Epithelial cell of proximal tubule (primary cell): ENCODE data around the gene TTC27. TPM values are rescaled to one million over a fixed set of nuclear protein-coding genes. Genes with fewer than 3 reads are reported as not detected.

Source experiments
- DNase-seq: peaks from one replicate; pipeline ENCODE4 v3.0.0-alpha.2; 2011; ENCODE audit warnings: low read depth
- H3K4me3 ChIP-seq: 2 replicates; pipeline ENCODE4 v1.5.1; 2011; ENCODE audit warnings: low read depth, mild to moderate bottlenecking, low read length
- total RNA-seq: library from RNA; depleted of rRNA; stranded (reverse); fragments of >200 nt; gene quantifications from 2 replicates; pipeline ENCODE4 v1.2.3, GENCODE V29; 2015
- TF ChIP-seq, protein P1 (sequence below): conservative IDR thresholded peaks from 2 replicates; pipeline ENCODE4 v1.5.1; 2012; ENCODE audit warnings: low read depth, mild to moderate bottlenecking, low read length

TTC27 gene
- total RNA-seq, 1 donor from 2014 or later: 17.9 TPM

GRCh38 chr2:32715981-32716380 is 88.1 kb downstream of the TTC27 start:
- TF ChIP-seq, protein P1, sequence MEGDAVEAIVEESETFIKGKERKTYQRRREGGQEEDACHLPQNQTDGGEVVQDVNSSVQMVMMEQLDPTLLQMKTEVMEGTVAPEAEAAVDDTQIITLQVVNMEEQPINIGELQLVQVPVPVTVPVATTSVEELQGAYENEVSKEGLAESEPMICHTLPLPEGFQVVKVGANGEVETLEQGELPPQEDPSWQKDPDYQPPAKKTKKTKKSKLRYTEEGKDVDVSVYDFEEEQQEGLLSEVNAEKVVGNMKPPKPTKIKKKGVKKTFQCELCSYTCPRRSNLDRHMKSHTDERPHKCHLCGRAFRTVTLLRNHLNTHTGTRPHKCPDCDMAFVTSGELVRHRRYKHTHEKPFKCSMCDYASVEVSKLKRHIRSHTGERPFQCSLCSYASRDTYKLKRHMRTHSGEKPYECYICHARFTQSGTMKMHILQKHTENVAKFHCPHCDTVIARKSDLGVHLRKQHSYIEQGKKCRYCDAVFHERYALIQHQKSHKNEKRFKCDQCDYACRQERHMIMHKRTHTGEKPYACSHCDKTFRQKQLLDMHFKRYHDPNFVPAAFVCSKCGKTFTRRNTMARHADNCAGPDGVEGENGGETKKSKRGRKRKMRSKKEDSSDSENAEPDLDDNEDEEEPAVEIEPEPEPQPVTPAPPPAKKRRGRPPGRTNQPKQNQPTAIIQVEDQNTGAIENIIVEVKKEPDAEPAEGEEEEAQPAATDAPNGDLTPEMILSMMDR: no peak
- DNase-seq: no peak
- no peak overlapping the region for H3K4me3 ChIP-seq

DNA sequence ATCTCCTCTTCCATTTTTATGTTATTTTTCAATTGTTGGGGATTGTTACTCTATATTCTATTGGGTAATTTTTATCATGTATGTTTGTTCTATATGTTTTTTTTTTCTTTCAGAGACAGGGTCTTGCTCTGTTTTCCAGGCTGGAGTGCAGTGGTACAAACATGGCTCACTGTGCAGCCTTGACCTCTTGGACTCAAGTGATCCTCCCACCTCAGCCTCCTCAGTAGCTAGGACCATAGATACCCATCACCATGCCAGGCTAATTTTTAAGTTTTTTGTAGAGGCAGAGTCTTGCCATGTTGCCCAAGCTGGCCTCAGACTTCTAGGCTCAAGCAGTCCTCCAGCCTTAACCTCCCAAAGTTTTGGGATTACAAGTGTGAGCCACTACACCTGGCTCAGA is 88.7 kb downstream of the TTC27 start:
- H3K4me3 ChIP-seq: no peak overlapping the region
- no peak for DNase-seq
- TF ChIP-seq, protein P1: no peak

DNA sequence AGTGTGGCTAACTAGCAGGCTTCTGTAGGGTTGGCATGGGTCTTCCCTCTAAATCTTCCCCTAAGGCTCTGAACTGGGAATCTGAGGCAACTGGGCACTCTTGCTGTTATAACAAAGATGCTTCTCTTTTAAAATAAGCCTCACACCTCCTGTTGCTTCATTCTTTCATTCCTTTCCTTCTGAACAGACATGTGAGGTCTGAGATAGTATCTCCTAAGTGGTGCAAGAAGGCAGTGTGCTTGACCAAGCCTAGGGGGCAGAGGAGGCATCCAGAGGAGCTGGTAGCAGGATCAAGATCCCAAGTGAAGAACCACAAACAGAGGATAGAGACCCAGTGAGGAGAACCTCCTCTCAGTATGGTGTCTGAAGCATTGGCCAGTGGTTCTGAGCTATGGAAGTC is 90.9 kb downstream of the TTC27 start:
- TF ChIP-seq, protein P1: no peak
- DNase-seq: no peak
- H3K4me3 ChIP-seq: no peak overlapping the region

DNA sequence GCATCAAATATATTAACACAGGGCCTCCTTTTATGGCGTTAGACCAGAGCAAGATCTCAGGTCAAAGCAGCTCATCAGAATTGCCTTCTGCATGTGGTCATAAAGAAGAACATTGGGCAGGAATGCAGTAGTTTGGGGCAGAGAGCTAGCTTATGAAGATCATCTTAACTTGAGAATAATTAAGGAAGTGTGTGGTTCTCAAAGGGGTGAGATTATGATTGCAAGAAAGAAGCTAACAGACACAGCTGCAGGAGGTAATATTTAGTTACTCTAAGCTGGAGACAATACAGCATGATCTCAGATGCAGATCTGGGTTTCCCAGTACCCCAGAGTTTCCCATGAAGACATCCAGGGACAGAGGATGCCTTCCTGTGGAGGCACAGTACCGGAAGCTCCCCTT is 91.6 kb downstream of the TTC27 start:
- no peak for DNase-seq
- H3K4me3 ChIP-seq: no peak overlapping the region
- TF ChIP-seq, protein P1: no peak

- no peak for DNase-seq
- TF ChIP-seq, protein P1: no peak
- H3K4me3 ChIP-seq: no peak overlapping the region
These were observed 92.3 kb downstream of the TTC27 start for GRCh38 chr2:32719933-32720716.

DNA sequence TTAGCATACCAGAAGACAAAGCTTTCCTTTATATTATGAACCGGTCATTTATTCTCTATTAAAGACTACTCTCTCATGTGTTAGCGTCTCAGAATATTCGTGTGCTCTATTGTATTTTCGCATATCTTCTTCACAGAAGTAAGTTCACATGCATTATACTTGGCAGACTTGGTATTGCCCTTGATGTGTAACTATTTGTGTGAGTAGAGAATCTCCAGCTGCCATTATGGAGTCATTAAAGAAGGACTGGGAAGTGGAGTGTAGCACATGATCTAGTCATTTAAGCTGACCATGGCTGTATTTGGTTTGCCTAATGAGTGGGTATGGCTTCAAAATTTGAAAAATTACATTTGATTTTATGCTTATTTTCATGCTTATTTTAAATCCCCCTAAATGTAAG is 92.9 kb downstream of the TTC27 start:
- no peak overlapping the region for H3K4me3 ChIP-seq
- no peak for DNase-seq
- TF ChIP-seq, protein P1: no peak

GRCh38 chr2:32721376-32721775 is 93.5 kb downstream of the TTC27 start:
- no peak for DNase-seq
- TF ChIP-seq, protein P1: no peak
- H3K4me3 ChIP-seq: no peak overlapping the region
